ENCODE data around the gene CAD. TPM values are rescaled to one million over a fixed set of nuclear protein-coding genes. Genes with fewer than 3 reads are reported as not detected.

CAD gene
- polyA plus RNA-seq, 3 donors: 11.1 to 18.6 (median 15.9) TPM

- no peak overlapping the region for H3K27ac ChIP-seq (ENCODE audit: low read depth, low read length)
- 41 to 58% (median 53%) methylated on average over 6 of the region's 6 CpGs for WGBS, 3 donors
These were observed 74.7 kb downstream of the CAD start for GRCh38 chr2:27291865-27292264.

Other genes with a start within 250 kb of the CAD start
- gene MAPRE3, start 246.7 kb upstream of the CAD start, polyA plus RNA-seq: 10 to 100 TPM; 12.6 to 44.6 (median 23.8) TPM
- 10 to 100 TPM; 48.7 to 78.3 (median 55.6) TPM for gene TMEM214, start 184.4 kb upstream of the CAD start, polyA plus RNA-seq
- 10 to 100 TPM in 1 of 3 donors, 1 to 10 TPM in 2; 7.4 to 11.2 (median 7.8) TPM for gene AGBL5, start 165.7 kb upstream of the CAD start, polyA plus RNA-seq
- 100 to 1,000 TPM; 219 to 750 (median 448) TPM for gene OST4, start 145.7 kb upstream of the CAD start, polyA plus RNA-seq
- 10 to 100 TPM in 2 of 3 donors, 1 to 10 TPM in 1; 9.5 to 57.4 (median 33.6) TPM for gene EMILIN1, start 138.8 kb upstream of the CAD start, polyA plus RNA-seq
- 10 to 100 TPM in 1 of 3 donors, 1 to 10 TPM in 2; 1.8 to 12.9 (median 4.4) TPM for gene KHK, start 130.6 kb upstream of the CAD start, polyA plus RNA-seq
- gene CGREF1, start 98.2 kb upstream of the CAD start, polyA plus RNA-seq: 10 to 100 TPM in 1 of 3 donors, 1 to 10 TPM in 2; 3.3 to 12.7 (median 5.0) TPM
- gene ABHD1, start 93.6 kb upstream of the CAD start, polyA plus RNA-seq: 1 to 10 TPM in 2 of 3 donors, under 1 TPM in 1; 0.79 to 1.4 (median 1.2) TPM
- 10 to 100 TPM; 51.7 to 66.5 (median 51.8) TPM for gene PREB, start 82.7 kb upstream of the CAD start, polyA plus RNA-seq
- not detected for gene PRR30, start 78.0 kb upstream of the CAD start, polyA plus RNA-seq
- under 1 TPM; 0.01 to 0.22 (median 0.18) TPM for gene TCF23, start 68.4 kb upstream of the CAD start, polyA plus RNA-seq
- gene ATRAID, start 5.3 kb upstream of the CAD start, polyA plus RNA-seq: 100 to 1,000 TPM in 2 of 3 donors, 10 to 100 TPM in 1; 93.7 to 176 (median 170) TPM
- gene SLC5A6, start 5.1 kb upstream of the CAD start, polyA plus RNA-seq: 100 to 1,000 TPM in 1 of 3 donors, 10 to 100 TPM in 2; 23.4 to 287 (median 33.4) TPM
- under 1 TPM; 0.08 to 0.22 (median 0.22) TPM for gene SLC30A3, start 45.7 kb downstream of the CAD start, polyA plus RNA-seq
- under 1 TPM in 1 of 3 donors, not detected in 2; 0.07 TPM for gene DNAJC5G, start 58.1 kb downstream of the CAD start, polyA plus RNA-seq
- gene TRIM54, start 65.1 kb downstream of the CAD start, polyA plus RNA-seq: 1 to 10 TPM in 1 of 3 donors, under 1 TPM in 2; 0.03 to 1.3 (median 0.90) TPM
- 1 to 10 TPM in 2 of 3 donors, under 1 TPM in 1; 0.83 to 1.8 (median 1.7) TPM for gene UCN, start 91.1 kb downstream of the CAD start, polyA plus RNA-seq
- 100 to 1,000 TPM in 1 of 3 donors, 10 to 100 TPM in 2; 39.8 to 103 (median 76.3) TPM for gene MPV17, start 105.7 kb downstream of the CAD start, polyA plus RNA-seq
- gene GTF3C2, start 139.4 kb downstream of the CAD start, polyA plus RNA-seq: 10 to 100 TPM; 18.0 to 23.9 (median 21.4) TPM
- gene EIF2B4, start 153.0 kb downstream of the CAD start, polyA plus RNA-seq: 10 to 100 TPM; 37.7 to 42.5 (median 40.6) TPM
- 100 to 1,000 TPM in 2 of 3 donors, 10 to 100 TPM in 1; 49.3 to 104 (median 101) TPM for gene SNX17, start 153.2 kb downstream of the CAD start, polyA plus RNA-seq
- gene ZNF513, start 163.4 kb downstream of the CAD start, polyA plus RNA-seq: 10 to 100 TPM in 2 of 3 donors, 1 to 10 TPM in 1; 8.6 to 19.9 (median 12.5) TPM
- 10 to 100 TPM; 40.7 to 79.5 (median 46.3) TPM for gene PPM1G, start 192.2 kb downstream of the CAD start, polyA plus RNA-seq
- 10 to 100 TPM; 44.9 to 67.0 (median 65.7) TPM for gene NRBP1, start 211.3 kb downstream of the CAD start, polyA plus RNA-seq
- 10 to 100 TPM in 1 of 3 donors, 1 to 10 TPM in 2; 2.4 to 52.8 (median 6.1) TPM for gene KRTCAP3, start 225.0 kb downstream of the CAD start, polyA plus RNA-seq